DND-41 (cell line): ENCODE data around the gene GSTA4.
A peak's percentile ranks its signal among the peaks of the same experiment; 100 is the strongest.

Source experiments
- ATAC-seq: fragments of 200-7000 bp; cut with Tn5 transposase; 3 replicates; pipeline ENCODE4 v1.9.1; 2021; ENCODE audit warnings: low read depth; ENCODE audit not compliant: insufficient read depth
- DNase-seq: peaks from one replicate; pipeline ENCODE4 v3.0.0-alpha.2; 2020
- H2AFZ ChIP-seq: 2 replicates; pipeline ENCODE4 v1.6.0; 2012; ENCODE audit warnings: low read depth, low read length
- H3K27ac ChIP-seq: 2 replicates; pipeline ENCODE4 v1.5.1; 2012; ENCODE audit warnings: low read length, inconsistent platforms
- H3K27me3 ChIP-seq: fragments of 200-600 bp; sonication (generic); 2 replicates; pipeline ENCODE4 v1.6.0; 2012; ENCODE audit warnings: low read length, mild to moderate bottlenecking, inconsistent platforms; ENCODE audit not compliant: insufficient read depth, poor library complexity
- H3K36me3 ChIP-seq: 2 replicates; pipeline ENCODE4 v1.5.1; 2012; ENCODE audit warnings: low read length, inconsistent platforms; ENCODE audit not compliant: insufficient read depth
- H3K4me1 ChIP-seq: 2 replicates; pipeline ENCODE4 v1.5.1; 2012; ENCODE audit warnings: mild to moderate bottlenecking, low read length; ENCODE audit not compliant: insufficient read depth
- H3K4me2 ChIP-seq: 2 replicates; pipeline ENCODE4 v1.6.0; 2012; ENCODE audit warnings: mild to moderate bottlenecking, moderate library complexity, low read length, inconsistent platforms; ENCODE audit not compliant: insufficient read depth
- H3K4me3 ChIP-seq, 2 experiments: fragments of 200-600 bp in 1 of 2; shearing (Covaris generic) in 1 of 2; 2 replicates each; pipeline ENCODE4 v1.5.1; 2012 to 2016; ENCODE audit warnings: inconsistent platforms in 2 of 2, low read length in 2 of 2, mild to moderate bottlenecking in 2 of 2, low read depth in 1 of 2, moderate library complexity in 1 of 2
- H3K79me2 ChIP-seq: 2 replicates; pipeline ENCODE4 v1.6.0; 2012; ENCODE audit warnings: low read length, inconsistent platforms; ENCODE audit not compliant: insufficient read depth
- H3K9ac ChIP-seq: 2 replicates; pipeline ENCODE4 v1.6.0; 2012; ENCODE audit warnings: low read depth, mild to moderate bottlenecking, inconsistent platforms, low read length, moderate library complexity
- H3K9me3 ChIP-seq: 2 replicates; pipeline ENCODE4 v1.5.1; 2012; ENCODE audit warnings: low read length, moderate library complexity, mild to moderate bottlenecking, inconsistent platforms; ENCODE audit not compliant: insufficient read depth, severe bottlenecking
- H4K20me1 ChIP-seq: 2 replicates; pipeline ENCODE4 v1.6.0; 2012; ENCODE audit warnings: low read length; ENCODE audit not compliant: insufficient read depth
- CTCF ChIP-seq: IDR thresholded peaks from 2 replicates; pipeline ENCODE4 v1.5.1; 2012; ENCODE audit warnings: borderline replicate concordance, low read length, moderate library complexity, mild to moderate bottlenecking; ENCODE audit not compliant: poor library complexity, severe bottlenecking; ENCODE audit errors: extremely low read depth
- EZH2 ChIP-seq: IDR thresholded peaks from 3 replicates; pipeline ENCODE4 v1.6.1; 2012; ENCODE audit warnings: borderline replicate concordance, low read depth, mild to moderate bottlenecking, moderate library complexity, low read length, inconsistent platforms; ENCODE audit not compliant: severe bottlenecking

The GSTA4 gene

GRCh38 chr6:53020005-53020744 is 25.1 kb upstream of the GSTA4 start:
- Histone ChIP-seq H3K9me3 (no peaks in the 10 kb centered on the region), H3K79me2 (no peaks in the 10 kb centered on the region), H2AFZ (no peak overlapping the region), H3K4me2 (no peak overlapping the region), H3K4me3 (no peak overlapping the region), H3K9ac (no peak overlapping the region), H3K4me1 (no peaks in the 10 kb centered on the region), H3K27ac (no peak overlapping the region), H3K36me3 (peaks cover 38% of the 10 kb centered on the region), H4K20me1 (no peaks in the 10 kb centered on the region), H3K27me3 (no peaks in the 10 kb centered on the region)
- no peak for TF ChIP-seq EZH2
- TF ChIP-seq CTCF = no peak
- DNase-seq = no peak
- ATAC-seq = peak; percentile 52; the same call in 2 of the 3 replicates

- H3K79me2 ChIP-seq = no peaks in the 10 kb centered on the region
- no peak overlapping the region for H3K9ac ChIP-seq
- H3K4me2 ChIP-seq = no peak overlapping the region
- ATAC-seq (no peak), DNase-seq (no peak)
- H3K27me3 ChIP-seq = no peaks in the 10 kb centered on the region
- H3K36me3 ChIP-seq = peaks cover 47% of the 10 kb centered on the region
- H3K4me3 ChIP-seq = no peak overlapping the region
- no peak overlapping the region for H2AFZ ChIP-seq
- H3K4me1 ChIP-seq = no peaks in the 10 kb centered on the region
- TF ChIP-seq CTCF = no peak
- no peak for TF ChIP-seq EZH2
- H3K9me3 ChIP-seq = no peaks in the 10 kb centered on the region
- H4K20me1 ChIP-seq = no peaks in the 10 kb centered on the region
- H3K27ac ChIP-seq = no peak overlapping the region
Observed at GRCh38 chr6:53018446-53018845, 23.4 kb upstream of the GSTA4 start.

DNA sequence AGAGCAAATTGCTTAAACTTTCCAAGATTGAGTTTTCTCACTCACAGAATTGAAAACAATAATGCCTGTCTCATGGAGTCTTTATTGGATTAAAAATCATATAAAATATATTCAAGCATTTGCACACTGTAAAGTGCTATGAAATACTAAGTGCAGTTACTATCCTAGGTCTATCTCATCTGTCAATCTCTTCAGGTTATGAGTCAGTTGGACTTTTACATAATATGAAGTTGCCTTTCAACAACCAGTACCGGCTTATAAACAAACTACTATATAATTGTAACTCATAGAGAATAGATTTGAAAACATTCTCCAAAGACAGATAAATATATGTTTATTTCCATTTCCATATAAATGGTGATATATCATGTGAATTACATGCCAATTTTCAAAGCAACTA is 20.4 kb upstream of the GSTA4 start:
- Histone ChIP-seq H3K36me3 (peaks cover 76% of the 10 kb centered on the region), H2AFZ (no peak overlapping the region), H3K4me2 (no peak overlapping the region), H3K79me2 (no peaks in the 10 kb centered on the region), H3K9ac (no peak overlapping the region), H3K27me3 (no peaks in the 10 kb centered on the region), H3K4me3 (no peak overlapping the region), H3K9me3 (no peaks in the 10 kb centered on the region), H4K20me1 (no peaks in the 10 kb centered on the region), H3K4me1 (no peaks in the 10 kb centered on the region), H3K27ac (no peak overlapping the region)
- ATAC-seq (no peak), DNase-seq (no peak)
- TF ChIP-seq CTCF (no peak), EZH2 (no peak)
